GM12801 (cell line): ENCODE results near the gene FAM120A.

Experiments used
- CTCF ChIP-seq: IDR thresholded peaks from one replicate; pipeline ENCODE4 v1.5.1; 2011; ENCODE audit warnings: control low read depth; ENCODE audit not compliant: insufficient read length; ENCODE audit errors: extremely low read depth

FAM120A gene

DNA sequence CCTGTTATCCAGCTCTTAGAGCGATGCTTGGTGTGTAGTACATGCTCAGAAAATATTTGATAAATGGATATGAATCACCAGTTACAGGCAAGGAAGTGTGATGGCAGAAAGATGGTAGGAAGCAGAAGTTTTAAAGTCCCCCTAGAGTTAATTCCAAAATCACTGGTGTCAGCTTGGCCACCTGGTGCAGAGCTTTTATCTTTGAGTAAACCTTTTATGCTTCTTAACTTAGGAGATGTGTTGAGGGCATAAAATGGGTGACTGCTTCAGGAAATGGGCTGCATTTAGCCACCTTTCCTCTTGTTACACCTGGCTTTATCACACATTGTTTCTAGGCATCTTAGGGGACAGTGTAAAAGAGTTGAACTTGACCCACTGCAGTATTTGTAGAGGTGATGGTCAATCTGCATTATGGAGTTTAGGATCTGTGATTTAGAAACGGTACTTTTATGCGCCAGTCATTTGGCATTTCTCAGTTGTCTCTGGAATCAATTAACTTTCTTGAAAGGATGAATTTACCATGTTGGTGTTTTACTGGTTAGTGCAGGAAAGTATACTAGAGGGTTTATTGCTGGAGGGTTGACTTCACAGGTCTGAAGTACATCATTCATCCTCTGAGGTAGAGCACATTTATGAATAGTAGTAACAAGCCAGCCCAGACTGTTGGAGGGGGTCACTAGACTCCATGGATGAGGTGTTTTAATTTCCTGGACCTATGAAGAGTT lies 9.4 kb downstream of the FAM120A start:
- TF ChIP-seq CTCF: no peak

DNA sequence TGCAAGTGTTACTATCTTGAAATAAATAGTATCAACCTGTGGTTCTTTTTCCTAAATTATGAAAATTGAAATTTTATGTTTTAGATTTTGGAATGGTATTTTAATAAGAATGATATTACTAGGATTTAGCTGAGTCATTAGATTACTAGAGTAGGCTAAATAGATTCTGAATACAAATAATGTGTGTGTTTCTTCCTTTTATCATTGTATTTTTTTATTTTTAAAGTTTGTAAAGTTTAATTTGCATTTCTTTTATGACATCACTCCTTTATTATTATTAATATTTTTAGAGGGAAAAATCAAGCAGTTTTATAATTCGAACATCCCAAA lies 9.9 kb downstream of the FAM120A start:
- no peak for TF ChIP-seq CTCF

DNA sequence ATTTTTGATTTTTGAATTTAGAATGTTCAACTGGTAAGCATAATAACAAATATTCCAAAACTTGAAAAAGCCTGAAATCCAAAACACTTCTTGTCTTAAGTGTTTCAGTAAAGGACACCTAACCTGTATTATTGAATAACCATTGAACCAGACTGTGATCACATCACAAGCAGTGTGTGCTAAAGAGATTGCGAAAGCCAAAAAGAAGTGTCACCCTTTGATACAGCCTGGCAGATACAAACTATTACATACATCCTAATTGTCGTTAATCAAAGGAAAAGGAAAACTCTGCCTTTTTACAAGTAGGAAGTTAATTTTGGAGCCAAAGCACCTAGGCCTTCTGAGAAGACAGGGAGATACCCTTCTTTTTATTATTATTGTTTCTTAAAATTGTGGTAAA lies 10.3 kb downstream of the FAM120A start:
- TF ChIP-seq CTCF: no peak

GRCh38 chr9:93463638-93464248 lies 12.3 kb downstream of the FAM120A start:
- no peak for TF ChIP-seq CTCF

GRCh38 chr9:93464395-93464794 lies 12.9 kb downstream of the FAM120A start:
- no peak for TF ChIP-seq CTCF

- TF ChIP-seq CTCF: no peak
These were observed 13.4 kb downstream of the FAM120A start for GRCh38 chr9:93464876-93465275.

DNA sequence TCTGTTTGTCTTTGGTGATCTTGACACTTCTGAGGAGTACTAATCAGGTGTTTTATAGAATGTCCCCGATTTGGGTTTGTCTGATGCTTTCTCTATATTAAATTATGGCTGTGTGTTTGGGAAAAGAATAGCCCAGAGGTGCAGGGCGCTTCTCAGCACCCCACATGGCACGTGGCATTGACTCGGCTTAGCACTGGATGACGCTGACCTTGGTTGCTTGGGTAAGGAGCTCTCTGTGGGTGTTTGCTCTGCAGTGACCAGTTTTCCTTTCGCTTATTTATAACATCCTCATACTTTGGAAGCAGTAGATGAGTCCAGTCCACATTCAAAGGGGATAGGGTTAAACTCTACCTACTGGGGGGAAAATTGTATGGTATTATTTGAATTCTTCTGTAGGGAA lies 14.4 kb downstream of the FAM120A start:
- TF ChIP-seq CTCF: no peak
